Fibroblast of mammary gland (primary cell): ENCODE measurements around the gene TIAM2.
"Not testable (repeated sequence)": the region's sequence is repeated elsewhere in the genome, so short reads cannot be mapped to it uniquely, and the experiment has no call there.

ENCODE experiments used
- DNase-seq: peaks from one replicate; pipeline ENCODE4 v3.0.0-alpha.2; 2010; ENCODE audit warnings: low read depth
- H3K4me3 ChIP-seq: 2 replicates; pipeline ENCODE4 v1.5.1; 2011; ENCODE audit warnings: low read depth, mild to moderate bottlenecking, low read length, moderate library complexity; ENCODE audit not compliant: control insufficient read depth
- CTCF ChIP-seq: conservative IDR thresholded peaks from 2 replicates; pipeline ENCODE4 v1.5.1; 2011; ENCODE audit warnings: low read depth, low read length, inconsistent platforms; ENCODE audit not compliant: control insufficient read depth, insufficient read depth

TIAM2 gene

GRCh38 chr6:155228546-155229166 is 233.5 kb downstream of the TIAM2 start:
- no peak for TF ChIP-seq CTCF
- peak; percentile 27 for DNase-seq
- H3K4me3 ChIP-seq = no peak overlapping the region

- not testable (repeated sequence) for DNase-seq, H3K4me3 ChIP-seq
Measured at GRCh38 chr6:155230975-155231374, 235.9 kb downstream of the TIAM2 start.

GRCh38 chr6:155232848-155233247 is 237.7 kb downstream of the TIAM2 start:
- TF ChIP-seq CTCF = no peak
- DNase-seq = no peak

GRCh38 chr6:155234167-155234566 is 239.1 kb downstream of the TIAM2 start:
- DNase-seq = no peak
- no peak for TF ChIP-seq CTCF
- no peak overlapping the region for H3K4me3 ChIP-seq

More at GRCh38 chr6:155232848-155233247, 237.7 kb downstream of the TIAM2 start:
- H3K4me3 ChIP-seq = no peak overlapping the region

- DNase-seq = no peak
- H3K4me3 ChIP-seq = no peak overlapping the region
- no peak for TF ChIP-seq CTCF
Measured at GRCh38 chr6:155234687-155235086, 239.6 kb downstream of the TIAM2 start.

GRCh38 chr6:155235087-155235486 is 240.0 kb downstream of the TIAM2 start:
- no peak for DNase-seq
- no peak for TF ChIP-seq CTCF
- no peak overlapping the region for H3K4me3 ChIP-seq

- no peak for TF ChIP-seq CTCF
- DNase-seq = no peak
- no peak overlapping the region for H3K4me3 ChIP-seq
Measured at GRCh38 chr6:155237613-155238012, 242.5 kb downstream of the TIAM2 start.
